DOHH2 (cell line): ENCODE data around the gene KRTAP10-5.
"Not testable (repeated sequence)": the region's sequence is repeated elsewhere in the genome, so short reads cannot be mapped to it uniquely, and the experiment has no call there.

ENCODE experiments used
- H3F3A ChIP-seq: fragments of 200-600 bp; sonication (generic), shearing (Covaris generic); 2 replicates; pipeline ENCODE4 v1.6.0; 2016; ENCODE audit warnings: antibody characterized with exemption, mild to moderate bottlenecking; ENCODE audit not compliant: control insufficient read depth, insufficient read depth
- H3K27ac ChIP-seq: fragments of 200-600 bp; sonication (generic); 2 replicates; pipeline ENCODE4 v1.5.1; 2014; ENCODE audit warnings: low read depth, mild to moderate bottlenecking, low read length, moderate library complexity
- H3K27me3 ChIP-seq: fragments of 200-600 bp; sonication (generic); 2 replicates; pipeline ENCODE4 v1.6.1; 2014; ENCODE audit warnings: mild to moderate bottlenecking, low read length, mixed read lengths; ENCODE audit not compliant: control insufficient read depth
- H3K36me3 ChIP-seq: fragments of 200-600 bp; sonication (generic); 2 replicates; pipeline ENCODE4 v1.6.1; 2014; ENCODE audit warnings: mild to moderate bottlenecking, low read length, moderate library complexity, mixed read lengths; ENCODE audit not compliant: control insufficient read depth
- H3K4me1 ChIP-seq: fragments of 200-600 bp; sonication (generic); 2 replicates; pipeline ENCODE4 v1.6.1; 2014; ENCODE audit warnings: mild to moderate bottlenecking, low read length, mixed read lengths; ENCODE audit not compliant: control insufficient read depth
- H3K4me2 ChIP-seq: fragments of 200-600 bp; sonication (generic); 2 replicates; pipeline ENCODE4 v1.6.0; 2014; ENCODE audit warnings: mild to moderate bottlenecking, low read length, moderate library complexity
- H3K4me3 ChIP-seq: fragments of 200-600 bp; sonication (generic); 2 replicates; pipeline ENCODE4 v1.5.1; 2014; ENCODE audit warnings: mild to moderate bottlenecking, low read length, mixed read lengths
- H3K79me2 ChIP-seq: fragments of 200-600 bp; sonication (generic); 2 replicates; pipeline ENCODE4 v1.6.1; 2014; ENCODE audit warnings: mild to moderate bottlenecking, low read length, mixed read lengths; ENCODE audit not compliant: control insufficient read depth
- H3K9me2 ChIP-seq: fragments of 200-600 bp; sonication (generic); replicated peaks from 2 replicates; pipeline ENCODE4 v1.6.1; 2014; ENCODE audit warnings: mild to moderate bottlenecking, low read length, mixed read lengths; ENCODE audit not compliant: control insufficient read depth
- H3K9me3 ChIP-seq: fragments of 200-600 bp; sonication (generic); 2 replicates; pipeline ENCODE4 v1.6.1; 2014; ENCODE audit warnings: antibody characterized with exemption, low read length, mixed read lengths; ENCODE audit not compliant: control insufficient read depth, insufficient read depth
- H4K20me1 ChIP-seq: fragments of 200-600 bp; sonication (generic); 2 replicates; pipeline ENCODE4 v1.6.0; 2014; ENCODE audit warnings: low read depth, mild to moderate bottlenecking, antibody characterized with exemption, low read length, moderate library complexity; ENCODE audit not compliant: control insufficient read depth, insufficient read depth
- EZH2phosphoT487 ChIP-seq: fragments of 200-600 bp; sonication (generic); IDR thresholded peaks from 2 replicates; pipeline ENCODE4 v1.6.1; 2017; ENCODE audit warnings: borderline replicate concordance, mild to moderate bottlenecking, antibody characterized with exemption, low read length, moderate library complexity, mixed read lengths
- TF ChIP-seq, protein P1 (sequence below): fragments of 200-600 bp; sonication (generic); IDR thresholded peaks from one replicate; pipeline ENCODE4 v1.5.1; 2014; ENCODE audit warnings: antibody characterized with exemption, mild to moderate bottlenecking, low read depth, low read length; ENCODE audit not compliant: poor library complexity, severe bottlenecking

The KRTAP10-5 gene

DNA sequence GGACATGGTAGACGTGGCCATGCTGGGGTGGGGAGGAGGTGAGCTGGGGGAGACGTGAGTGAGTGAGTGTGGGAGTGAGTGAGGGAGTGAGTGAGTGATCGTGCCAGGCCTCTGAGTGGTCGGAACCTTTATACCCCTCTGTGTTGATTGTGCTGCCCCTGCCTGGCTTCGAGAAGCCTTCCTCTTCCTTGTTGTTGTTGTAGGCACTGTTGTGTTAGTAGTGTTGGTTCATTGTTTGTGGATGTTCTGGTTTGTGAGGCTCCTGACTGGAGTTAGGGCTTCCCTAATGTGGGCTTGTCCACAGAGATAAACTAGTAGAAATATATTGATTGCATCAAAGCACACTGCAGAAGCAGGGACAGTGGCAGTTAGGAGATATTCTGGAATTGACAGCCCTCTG, 21.7 kb downstream of the KRTAP10-5 start, which contains the start of gene KRTAP10-3:
Gene KRTAP10-3 (minus strand): TSS at position 101 of the 400 bp plus-strand sequence. CDS start 80 bp downstream, at position 21.
- H3K36me3 ChIP-seq = no peaks in the 10 kb centered on the region
- H3K27ac ChIP-seq = no peak within 1 kb of the TSS
- H3K9me3 ChIP-seq = no peaks in the 10 kb centered on the region
- H3K79me2 ChIP-seq = no peaks in the 10 kb centered on the region
- H3K4me3 ChIP-seq = no peak within 1 kb of the TSS
- no peaks in the 10 kb centered on the region for H3K9me2 ChIP-seq
- no peaks in the 10 kb centered on the region for H3F3A ChIP-seq
- no peak within 1 kb of the TSS for H3K4me2 ChIP-seq
- H3K4me1 ChIP-seq = no peaks in the 10 kb centered on the region
- no peak for TF ChIP-seq EZH2phosphoT487
- TF ChIP-seq, protein P1, sequence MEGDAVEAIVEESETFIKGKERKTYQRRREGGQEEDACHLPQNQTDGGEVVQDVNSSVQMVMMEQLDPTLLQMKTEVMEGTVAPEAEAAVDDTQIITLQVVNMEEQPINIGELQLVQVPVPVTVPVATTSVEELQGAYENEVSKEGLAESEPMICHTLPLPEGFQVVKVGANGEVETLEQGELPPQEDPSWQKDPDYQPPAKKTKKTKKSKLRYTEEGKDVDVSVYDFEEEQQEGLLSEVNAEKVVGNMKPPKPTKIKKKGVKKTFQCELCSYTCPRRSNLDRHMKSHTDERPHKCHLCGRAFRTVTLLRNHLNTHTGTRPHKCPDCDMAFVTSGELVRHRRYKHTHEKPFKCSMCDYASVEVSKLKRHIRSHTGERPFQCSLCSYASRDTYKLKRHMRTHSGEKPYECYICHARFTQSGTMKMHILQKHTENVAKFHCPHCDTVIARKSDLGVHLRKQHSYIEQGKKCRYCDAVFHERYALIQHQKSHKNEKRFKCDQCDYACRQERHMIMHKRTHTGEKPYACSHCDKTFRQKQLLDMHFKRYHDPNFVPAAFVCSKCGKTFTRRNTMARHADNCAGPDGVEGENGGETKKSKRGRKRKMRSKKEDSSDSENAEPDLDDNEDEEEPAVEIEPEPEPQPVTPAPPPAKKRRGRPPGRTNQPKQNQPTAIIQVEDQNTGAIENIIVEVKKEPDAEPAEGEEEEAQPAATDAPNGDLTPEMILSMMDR = no peak
- H4K20me1 ChIP-seq = no peaks in the 10 kb centered on the region
- peaks cover 6% of the 10 kb centered on the region; the same call in 1 of the 2 replicates for H3K27me3 ChIP-seq

DNA sequence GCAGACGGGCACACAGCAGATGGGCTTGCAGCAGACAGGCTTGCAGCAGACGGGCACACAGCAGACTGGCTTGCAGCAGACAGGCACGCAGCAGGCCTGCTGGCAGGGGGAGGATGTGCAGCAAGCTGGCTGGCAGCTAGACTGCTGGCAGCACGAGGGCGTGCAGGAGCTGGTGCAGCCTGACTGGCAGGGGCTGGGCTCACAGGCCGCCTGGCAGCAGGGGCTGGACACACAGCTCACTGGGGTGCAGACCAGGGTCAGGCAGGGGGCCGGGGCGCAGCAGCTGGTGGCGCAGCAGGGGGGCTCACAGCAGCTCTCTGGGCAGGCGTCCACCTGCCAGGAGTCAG, 22.1 kb downstream of the KRTAP10-5 start:
- not testable (repeated sequence) for H3K36me3 ChIP-seq, H4K20me1 ChIP-seq, H3K9me2 ChIP-seq, H3K9me3 ChIP-seq, H3K4me2 ChIP-seq, H3K27ac ChIP-seq, H3K4me3 ChIP-seq, H3K27me3 ChIP-seq, H3K79me2 ChIP-seq, H3F3A ChIP-seq, H3K4me1 ChIP-seq

DNA sequence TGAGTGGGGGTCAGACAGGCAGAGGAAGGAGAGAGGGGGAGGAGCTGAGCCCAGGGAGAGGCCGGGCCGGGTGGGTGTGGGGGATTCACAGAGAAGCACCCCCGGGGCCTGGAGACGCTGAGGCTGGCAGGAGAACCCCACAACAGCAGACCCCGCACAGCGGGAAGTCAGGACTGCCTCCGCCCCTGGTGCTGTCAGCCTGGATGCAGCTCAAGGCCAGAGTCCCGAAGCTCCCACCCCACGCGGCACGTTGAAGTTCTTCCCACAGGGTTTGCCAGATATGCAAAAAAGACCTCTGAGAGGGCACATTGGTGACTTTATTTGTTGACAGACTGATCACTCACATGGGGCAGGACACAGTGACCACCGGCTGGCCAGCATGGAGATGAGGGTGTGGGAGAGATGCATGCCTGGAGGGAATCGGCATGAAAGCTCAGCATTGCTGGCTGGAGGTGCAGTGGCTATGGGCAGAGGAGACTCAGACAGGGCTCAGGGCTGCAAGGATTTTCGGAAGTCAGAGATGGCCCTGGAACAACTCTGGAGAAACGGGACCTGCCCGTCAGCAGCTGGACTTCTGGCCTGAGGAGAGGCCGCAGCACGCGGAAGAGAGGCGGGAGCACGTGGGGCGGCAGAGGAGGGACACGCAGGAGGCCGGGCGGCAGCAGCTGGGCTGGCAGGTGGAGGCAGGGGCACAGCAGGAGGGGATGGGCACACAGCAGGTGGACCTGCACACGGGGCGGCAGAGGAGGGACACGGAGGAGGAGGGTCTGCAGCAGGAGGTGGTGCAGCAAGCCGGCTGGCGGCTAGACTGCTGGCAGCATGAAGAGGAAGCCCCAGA, 22.7 kb downstream of the KRTAP10-5 start:
- H3K4me3 ChIP-seq = no peak overlapping the region
- no peak overlapping the region for H3K4me2 ChIP-seq
- no peaks in the 10 kb centered on the region for H3K4me1 ChIP-seq
- no peaks in the 10 kb centered on the region for H4K20me1 ChIP-seq
- no peaks in the 10 kb centered on the region for H3K9me3 ChIP-seq
- H3K27ac ChIP-seq = no peak overlapping the region
- TF ChIP-seq, protein P1 = no peak
- TF ChIP-seq EZH2phosphoT487 = no peak
- H3K79me2 ChIP-seq = no peaks in the 10 kb centered on the region
- H3K9me2 ChIP-seq = no peaks in the 10 kb centered on the region
- H3K27me3 ChIP-seq = peaks cover 6% of the 10 kb centered on the region; the same call in 1 of the 2 replicates
- no peaks in the 10 kb centered on the region for H3K36me3 ChIP-seq
- no peaks in the 10 kb centered on the region for H3F3A ChIP-seq

DNA sequence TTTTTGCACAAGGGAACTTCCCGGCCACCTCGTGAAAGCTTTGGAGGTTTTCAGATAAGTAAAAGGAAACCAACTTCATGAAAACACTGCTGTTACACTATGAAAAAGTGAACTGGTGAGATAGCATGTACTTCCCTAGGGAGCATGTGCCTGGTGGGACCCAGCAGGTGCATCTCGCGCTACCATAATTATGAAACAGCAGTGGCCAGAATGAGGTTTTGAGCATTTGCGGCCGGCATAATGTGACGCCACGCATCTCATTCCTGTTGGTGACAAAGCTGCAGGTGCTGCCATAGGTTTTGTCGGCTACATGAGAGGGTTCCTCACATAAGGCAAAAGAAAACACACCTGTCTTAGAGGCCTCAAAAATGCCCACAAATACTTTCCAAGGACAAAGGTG, 23.5 kb downstream of the KRTAP10-5 start:
- H3K4me3 ChIP-seq = no peak overlapping the region
- no peaks in the 10 kb centered on the region for H3K9me2 ChIP-seq
- no peaks in the 10 kb centered on the region for H4K20me1 ChIP-seq
- H3K79me2 ChIP-seq = no peaks in the 10 kb centered on the region
- no peaks in the 10 kb centered on the region for H3F3A ChIP-seq
- no peak overlapping the region for H3K27ac ChIP-seq
- no peak for TF ChIP-seq EZH2phosphoT487
- TF ChIP-seq, protein P1 = no peak
- H3K4me1 ChIP-seq = no peaks in the 10 kb centered on the region
- H3K4me2 ChIP-seq = no peak overlapping the region
- H3K9me3 ChIP-seq = no peaks in the 10 kb centered on the region
- peaks cover 6% of the 10 kb centered on the region; the same call in 1 of the 2 replicates for H3K27me3 ChIP-seq
- no peaks in the 10 kb centered on the region for H3K36me3 ChIP-seq
